ENCODE results near the gene MAP2K1.

MAP2K1 gene

DNA sequence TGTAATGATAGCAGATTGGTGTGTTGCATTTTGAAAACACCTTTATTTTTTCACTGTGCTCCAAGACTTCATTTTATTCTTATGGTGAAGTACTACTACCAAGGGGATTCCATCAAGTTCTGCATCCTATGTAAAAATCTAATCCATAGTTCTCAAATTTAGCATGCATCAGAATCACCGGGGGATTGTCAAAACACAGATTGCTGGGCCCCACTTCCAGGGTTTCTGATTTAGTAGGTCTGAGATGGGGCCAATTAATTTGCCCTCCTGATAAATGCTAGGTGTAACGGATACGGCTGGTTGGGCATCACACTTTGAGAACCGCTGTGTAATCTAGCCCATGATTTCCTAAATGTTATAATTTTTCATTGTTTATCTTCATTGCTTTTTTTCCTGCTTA is 119.1 kb downstream of the MAP2K1 start:
- DNase-seq: no peak

DNA sequence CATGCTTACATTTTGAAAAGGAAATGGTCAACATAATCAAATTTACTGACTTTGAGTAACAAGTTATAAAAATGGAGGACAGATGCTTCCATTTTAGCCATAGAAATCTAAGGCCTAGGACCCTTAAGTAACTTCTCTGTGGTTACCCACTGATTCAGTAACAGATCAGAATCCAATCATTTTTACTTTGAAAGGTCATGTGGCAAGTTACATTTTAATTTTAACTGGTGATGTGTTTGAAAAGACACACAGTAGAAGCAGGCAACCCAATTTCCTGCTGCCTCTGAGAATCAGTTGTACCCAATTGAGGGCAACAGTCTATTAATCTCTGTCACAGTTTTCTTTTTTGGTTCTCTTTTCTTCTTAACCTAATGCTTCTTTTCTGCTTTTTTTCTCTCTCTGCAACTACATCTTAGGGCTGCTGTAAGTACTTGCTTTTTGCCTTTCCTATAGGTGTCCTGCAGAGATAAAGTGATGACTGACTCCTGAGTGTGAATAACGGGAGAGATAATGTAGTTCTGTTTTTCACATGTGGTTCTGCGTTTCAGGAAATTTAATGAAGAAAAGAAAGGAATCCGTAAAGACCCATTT is 121.7 kb downstream of the MAP2K1 start:
- no peak for DNase-seq

DNA sequence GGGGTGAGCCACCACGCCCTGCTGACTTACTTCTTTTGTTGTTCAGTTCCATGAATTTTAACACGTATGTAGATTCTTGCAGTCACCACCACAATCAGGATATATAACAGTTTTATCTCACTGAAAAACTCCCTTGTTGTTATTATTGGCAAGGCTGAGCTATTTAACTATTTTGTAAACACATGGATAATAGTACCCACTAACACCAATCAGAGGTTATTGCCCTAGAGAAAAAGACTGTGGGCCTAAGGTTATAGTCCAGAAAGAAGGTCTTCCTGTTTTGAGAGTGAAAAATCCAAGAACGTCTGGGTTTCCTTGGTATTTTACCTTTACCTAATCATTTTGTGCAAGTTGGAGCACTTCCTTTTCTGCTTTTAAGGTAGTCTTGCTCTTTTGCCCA is 127.9 kb downstream of the MAP2K1 start:
- no peak for DNase-seq

DNA sequence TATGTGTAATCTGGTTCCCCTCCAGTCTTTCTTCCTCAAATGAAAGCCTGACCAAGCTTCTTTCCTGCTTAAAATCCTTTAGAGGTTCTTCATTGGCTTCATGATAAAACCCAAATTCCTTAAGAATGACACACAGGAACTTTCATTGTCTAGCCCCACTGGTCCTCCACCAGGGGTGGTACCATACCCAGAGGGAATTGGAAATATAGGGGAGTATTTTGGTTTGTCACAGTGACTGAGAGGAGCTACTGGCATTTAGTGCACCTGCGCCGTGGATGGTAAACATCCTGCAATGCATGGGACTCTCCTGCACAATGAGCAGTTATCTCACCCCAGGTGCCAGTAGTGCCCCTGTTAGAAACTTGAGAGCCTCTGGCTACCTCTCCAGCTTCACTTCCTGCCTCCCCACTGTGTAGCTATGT is 129.2 kb downstream of the MAP2K1 start:
- DNase-seq: no peak

GRCh38 chr15:66523926-66524325 is 137.2 kb downstream of the MAP2K1 start:
- no peak for DNase-seq

DNA sequence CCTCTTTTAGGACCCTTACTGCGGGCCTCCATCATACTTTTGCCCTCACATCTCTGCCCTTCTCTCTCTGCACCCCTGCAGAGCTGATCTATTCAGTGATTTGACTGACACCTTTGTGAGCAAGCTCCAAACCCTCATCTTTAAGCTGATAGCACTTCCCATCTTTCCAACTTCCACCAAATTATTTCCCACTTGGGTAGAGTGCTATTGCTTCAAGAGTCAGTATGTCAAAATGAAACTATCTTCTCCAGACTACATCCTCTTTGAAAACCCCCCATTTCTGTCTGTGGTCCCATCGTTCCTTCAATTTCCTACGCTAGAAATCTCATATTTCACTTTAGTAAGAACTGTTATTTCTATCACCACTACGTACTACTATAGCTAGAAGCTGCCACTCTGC is 138.1 kb downstream of the MAP2K1 start:
- DNase-seq: no peak

DNA sequence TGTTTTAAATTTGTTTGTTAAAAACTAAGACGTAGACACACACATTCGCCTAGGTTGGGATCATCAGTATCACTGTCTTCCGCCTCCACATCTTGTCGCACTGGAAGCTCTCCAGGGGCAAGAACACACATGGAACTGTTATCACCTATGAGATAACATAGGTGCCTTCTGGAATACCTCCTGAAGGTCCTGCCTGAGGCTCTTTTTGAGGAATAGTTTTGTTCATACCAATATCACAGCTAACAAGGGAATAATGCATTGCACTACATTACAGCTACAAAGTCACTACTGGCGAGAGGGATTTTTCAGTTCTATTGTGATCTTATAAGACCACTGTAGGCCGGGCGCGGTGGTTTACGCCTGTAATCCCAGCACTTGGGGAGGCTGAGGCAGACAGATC is 148.3 kb downstream of the MAP2K1 start:
- DNase-seq: no peak

Measured in NCI-H2171 (cell line).